Cardiac fibroblast (primary cell): ENCODE results near the gene MYADML2.

Experiments
- DNase-seq, 2 donors: peaks; one replicate each; pipeline versions ENCODE4 v3.0.0 to v3.0.0-alpha.2; 2010; ENCODE audit warnings: low read depth in 2 of 2
- H3K4me3 ChIP-seq, 2 donors: replicated peaks in 1 of 2; 1 replicate in 1 of 2; 2 replicates in 1 of 2; pipeline ENCODE4 v1.5.1; 2011; ENCODE audit warnings: low read depth in 2 of 2, low read length in 2 of 2, mild to moderate bottlenecking in 2 of 2, moderate library complexity in 1 of 2
- TF ChIP-seq, protein P1 (sequence below): IDR thresholded peaks from one replicate; pipeline ENCODE4 v1.5.1; 2011; ENCODE audit warnings: low read depth, mild to moderate bottlenecking, low read length, inconsistent platforms

The MYADML2 gene, protein sequence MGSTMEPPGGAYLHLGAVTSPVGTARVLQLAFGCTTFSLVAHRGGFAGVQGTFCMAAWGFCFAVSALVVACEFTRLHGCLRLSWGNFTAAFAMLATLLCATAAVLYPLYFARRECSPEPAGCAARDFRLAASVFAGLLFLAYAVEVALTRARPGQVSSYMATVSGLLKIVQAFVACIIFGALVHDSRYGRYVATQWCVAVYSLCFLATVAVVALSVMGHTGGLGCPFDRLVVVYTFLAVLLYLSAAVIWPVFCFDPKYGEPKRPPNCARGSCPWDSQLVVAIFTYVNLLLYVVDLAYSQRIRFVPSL

DNA sequence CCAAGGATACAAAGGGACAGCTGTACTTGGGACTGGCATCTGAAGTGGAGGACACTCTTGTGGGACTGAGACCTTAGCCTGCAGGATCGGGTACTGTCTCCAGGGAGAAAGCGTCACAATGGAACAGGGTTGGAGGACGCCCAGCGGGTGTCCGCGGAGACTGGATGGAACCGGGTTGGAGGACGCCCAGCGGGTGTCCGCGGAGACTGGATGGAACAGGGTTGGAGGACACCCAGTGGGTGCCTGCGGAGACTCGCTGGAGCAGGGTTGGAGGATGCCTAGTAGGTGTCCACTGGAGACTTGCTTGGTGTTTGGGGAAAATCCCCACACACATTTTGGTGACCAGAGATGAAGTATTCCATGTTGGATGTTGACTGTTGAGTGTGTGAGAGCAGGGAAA is at the start of gene MYADML2:
MYADML2 (minus strand) TSS at position 45 of the 400 bp plus-strand sequence. CDS start 5,492 bp downstream, outside the sequence.
- TF ChIP-seq, protein P1, sequence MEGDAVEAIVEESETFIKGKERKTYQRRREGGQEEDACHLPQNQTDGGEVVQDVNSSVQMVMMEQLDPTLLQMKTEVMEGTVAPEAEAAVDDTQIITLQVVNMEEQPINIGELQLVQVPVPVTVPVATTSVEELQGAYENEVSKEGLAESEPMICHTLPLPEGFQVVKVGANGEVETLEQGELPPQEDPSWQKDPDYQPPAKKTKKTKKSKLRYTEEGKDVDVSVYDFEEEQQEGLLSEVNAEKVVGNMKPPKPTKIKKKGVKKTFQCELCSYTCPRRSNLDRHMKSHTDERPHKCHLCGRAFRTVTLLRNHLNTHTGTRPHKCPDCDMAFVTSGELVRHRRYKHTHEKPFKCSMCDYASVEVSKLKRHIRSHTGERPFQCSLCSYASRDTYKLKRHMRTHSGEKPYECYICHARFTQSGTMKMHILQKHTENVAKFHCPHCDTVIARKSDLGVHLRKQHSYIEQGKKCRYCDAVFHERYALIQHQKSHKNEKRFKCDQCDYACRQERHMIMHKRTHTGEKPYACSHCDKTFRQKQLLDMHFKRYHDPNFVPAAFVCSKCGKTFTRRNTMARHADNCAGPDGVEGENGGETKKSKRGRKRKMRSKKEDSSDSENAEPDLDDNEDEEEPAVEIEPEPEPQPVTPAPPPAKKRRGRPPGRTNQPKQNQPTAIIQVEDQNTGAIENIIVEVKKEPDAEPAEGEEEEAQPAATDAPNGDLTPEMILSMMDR, result no peak
- no peak within 1 kb of the TSS for H3K4me3 ChIP-seq
- no peak for DNase-seq

DNA sequence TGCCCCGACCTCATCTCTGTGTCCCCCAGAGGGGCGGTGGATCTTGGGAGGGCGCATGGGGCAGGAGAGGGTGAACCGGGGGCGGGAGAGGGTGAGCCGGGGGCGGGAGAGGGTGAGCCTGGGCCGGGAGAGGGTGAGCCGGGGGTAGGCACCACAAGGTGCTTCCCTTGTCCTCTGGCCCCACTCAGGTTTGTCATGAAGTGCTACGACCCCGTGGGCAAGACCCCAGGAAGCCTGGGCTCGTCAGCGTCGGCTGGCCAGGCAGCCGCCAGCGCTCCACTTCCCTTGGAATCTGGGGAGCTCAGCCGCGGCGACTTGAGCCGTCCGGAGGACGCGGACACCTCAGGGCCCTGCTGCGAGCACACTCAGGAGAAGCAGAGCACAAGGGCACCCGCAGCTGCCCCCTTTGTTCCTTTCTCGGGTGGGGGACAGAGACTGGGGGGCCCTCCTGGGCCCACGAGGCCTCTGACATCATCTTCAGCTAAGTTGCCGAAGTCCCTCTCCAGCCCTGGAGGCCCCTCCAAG is 49.3 kb upstream of the MYADML2 start:
- H3K4me3 ChIP-seq, result no peak overlapping the region
- no peak for DNase-seq
- TF ChIP-seq, protein P1, result no peak

DNA sequence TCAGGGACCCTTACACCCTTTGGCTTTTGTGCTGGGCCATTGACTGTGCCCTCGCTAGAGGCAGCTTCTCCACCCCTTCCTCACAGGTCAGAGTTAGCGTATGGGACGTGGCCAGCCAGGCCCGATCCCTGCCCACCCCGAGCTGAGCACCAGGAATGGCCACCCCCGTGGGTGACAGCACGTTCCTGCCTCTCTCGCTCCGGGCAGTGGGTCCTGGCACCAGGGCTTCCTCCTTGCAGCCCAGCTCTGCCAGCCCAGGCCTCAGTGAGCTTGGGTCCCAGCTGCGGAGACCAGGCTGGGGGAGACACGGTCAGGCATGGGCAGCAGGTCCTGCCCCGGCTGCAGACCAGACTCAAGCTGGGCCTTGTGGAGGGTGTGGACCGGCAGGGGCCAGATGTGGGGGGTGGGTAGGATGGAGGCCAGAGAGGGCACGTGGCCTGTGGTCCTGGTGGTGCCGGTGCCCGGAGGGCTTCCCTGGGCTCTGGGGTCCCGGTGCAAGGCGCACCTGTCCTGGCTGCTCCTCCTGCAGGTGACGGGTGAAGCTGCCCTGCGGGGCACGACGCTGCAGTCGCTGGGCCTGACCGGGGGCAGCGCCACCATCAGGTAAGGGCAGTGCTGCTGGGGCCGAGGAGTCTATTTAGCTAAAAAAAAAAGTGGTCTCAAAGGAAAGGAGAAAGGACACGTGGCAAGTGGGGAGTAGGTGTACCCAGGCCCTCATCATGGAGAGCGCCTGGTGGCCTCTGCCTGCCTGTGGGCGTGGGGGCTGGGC is 48.6 kb upstream of the MYADML2 start:
- no peak overlapping the region for H3K4me3 ChIP-seq
- TF ChIP-seq, protein P1, result no peak
- DNase-seq, result no peak

DNA sequence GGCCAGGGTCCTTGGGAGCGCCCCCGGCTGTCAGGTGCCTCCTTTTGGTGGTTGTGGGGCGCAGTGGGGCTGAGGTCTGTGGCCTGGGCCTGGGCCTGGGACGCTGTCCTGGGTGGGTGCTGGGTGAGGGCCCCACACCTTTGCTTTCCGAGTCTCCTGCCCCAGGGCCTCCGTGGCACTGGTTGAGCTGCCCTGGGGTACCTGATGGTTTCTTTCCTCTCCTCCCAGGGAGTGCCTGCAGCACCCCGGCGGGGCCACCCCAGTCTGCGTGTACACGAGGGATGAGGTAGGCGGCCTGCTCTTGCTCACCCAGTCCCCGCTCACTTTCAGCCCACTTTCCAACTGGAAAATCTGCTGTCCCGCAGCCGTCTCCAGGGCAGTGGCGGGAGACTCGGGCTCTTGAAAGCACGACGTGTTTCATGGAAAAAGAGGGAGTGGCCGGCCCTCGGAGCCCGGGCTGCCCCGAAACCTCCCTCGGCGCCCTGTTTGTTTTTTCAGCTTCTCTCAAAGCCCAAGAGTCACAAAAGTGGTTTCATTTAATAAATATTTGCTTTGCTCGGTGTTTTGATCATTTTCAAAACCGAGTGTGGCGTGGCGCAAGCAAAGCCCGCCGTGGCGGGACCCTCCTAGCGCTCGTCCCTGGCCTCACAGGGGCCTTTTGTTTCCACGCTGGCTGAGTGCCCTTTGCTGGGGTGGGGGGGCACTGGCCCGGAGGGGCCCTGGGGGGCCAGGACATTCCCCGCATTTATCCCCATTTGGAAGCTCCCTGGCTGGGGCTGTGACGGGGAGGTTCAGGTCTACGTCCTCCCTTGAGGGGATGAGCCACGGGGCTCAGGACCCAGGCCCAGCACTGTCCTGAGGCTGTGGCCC is 47.8 kb upstream of the MYADML2 start:
- H3K4me3 ChIP-seq, result no peak overlapping the region
- TF ChIP-seq, protein P1, result no peak
- DNase-seq, result no peak

DNA sequence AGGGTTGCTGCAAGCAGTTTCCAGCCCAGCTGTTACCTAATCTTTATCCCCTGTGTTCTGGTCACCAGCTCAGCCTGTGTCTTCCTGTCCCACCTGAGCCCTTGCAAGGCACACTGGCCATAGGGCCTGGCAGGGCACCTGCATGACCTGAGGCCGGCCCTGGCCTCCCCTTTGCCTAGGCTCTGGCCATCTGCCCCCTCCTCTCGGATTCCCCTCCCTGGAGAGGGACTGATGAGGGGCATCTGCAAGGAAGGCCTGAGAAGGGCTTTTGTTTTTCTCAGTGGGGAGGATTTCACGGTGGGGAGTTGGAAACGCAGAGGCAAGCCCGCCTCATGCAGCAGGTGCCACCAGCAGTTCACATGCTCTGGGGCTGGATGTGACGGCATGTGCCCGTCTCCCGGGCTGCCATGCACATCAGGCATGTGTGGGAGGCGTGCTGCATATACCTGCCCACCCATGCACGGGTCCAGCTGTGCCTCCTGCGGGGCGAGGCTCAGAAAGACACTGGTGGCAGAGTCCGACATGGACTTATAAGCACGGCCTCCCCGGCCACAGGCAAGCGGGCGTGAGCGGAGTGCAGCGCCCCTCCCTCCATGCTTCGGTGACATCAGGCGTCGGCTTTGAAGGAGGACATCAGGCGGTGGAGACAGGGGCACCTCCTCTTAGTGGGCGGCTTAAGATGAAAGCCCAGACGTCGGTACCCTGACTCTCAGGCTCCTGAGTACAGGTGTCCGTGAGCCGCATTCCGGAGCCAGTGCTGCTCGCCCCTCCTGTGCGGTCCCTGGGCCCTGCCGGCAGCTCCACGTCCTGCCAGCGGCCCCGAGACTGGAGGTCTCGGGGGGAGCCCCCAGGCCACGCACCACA is 46.9 kb upstream of the MYADML2 start:
- TF ChIP-seq, protein P1, result no peak
- DNase-seq, result no peak
- no peak overlapping the region for H3K4me3 ChIP-seq
